SHP77 treated with DMSO at 0.1 percent for 48 hours (cell line): ENCODE data around the gene VPS26B.
"Not testable (repeated sequence)": the region's sequence is repeated elsewhere in the genome, so short reads cannot be mapped to it uniquely, and the experiment has no call there.

Source experiments
- DNase-seq: peaks from one replicate; lab custom pipeline; 2025; lab: John Stamatoyannopoulos, UW

VPS26B gene

GRCh38 chr11:134282121-134283045 is 57.9 kb downstream of the VPS26B start:
- no peak for DNase-seq

GRCh38 chr11:134283461-134284230 is 59.2 kb downstream of the VPS26B start:
- no peak for DNase-seq

GRCh38 chr11:134284349-134284748 is 59.9 kb downstream of the VPS26B start:
- not testable (repeated sequence) for DNase-seq

DNA sequence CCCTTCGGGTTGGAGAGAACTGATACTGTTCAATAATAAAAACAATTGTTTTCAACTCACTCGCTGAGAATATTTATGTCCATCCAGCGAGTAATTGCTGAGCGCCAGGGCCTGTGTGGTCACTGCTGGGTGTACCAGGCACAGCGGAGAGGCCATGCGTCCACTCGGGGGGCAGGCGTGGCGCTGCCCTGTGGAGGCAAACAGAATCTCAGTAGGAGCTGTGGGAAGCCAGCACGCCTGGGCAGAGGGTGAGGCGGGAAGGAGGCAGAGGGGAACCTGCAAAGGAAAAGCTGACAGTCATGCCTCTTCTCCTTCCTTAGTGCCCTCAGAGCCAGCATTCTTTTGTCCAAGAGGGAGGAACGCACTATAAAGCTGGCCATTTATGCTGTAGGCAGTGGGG is 63.1 kb downstream of the VPS26B start:
- DNase-seq = no peak

- DNase-seq = no peak
Measured at GRCh38 chr11:134288486-134288885, 64.0 kb downstream of the VPS26B start.

- DNase-seq = no peak
Measured at GRCh38 chr11:134289167-134289566, 64.7 kb downstream of the VPS26B start.

GRCh38 chr11:134289789-134290188 is 65.3 kb downstream of the VPS26B start:
- no peak for DNase-seq

DNA sequence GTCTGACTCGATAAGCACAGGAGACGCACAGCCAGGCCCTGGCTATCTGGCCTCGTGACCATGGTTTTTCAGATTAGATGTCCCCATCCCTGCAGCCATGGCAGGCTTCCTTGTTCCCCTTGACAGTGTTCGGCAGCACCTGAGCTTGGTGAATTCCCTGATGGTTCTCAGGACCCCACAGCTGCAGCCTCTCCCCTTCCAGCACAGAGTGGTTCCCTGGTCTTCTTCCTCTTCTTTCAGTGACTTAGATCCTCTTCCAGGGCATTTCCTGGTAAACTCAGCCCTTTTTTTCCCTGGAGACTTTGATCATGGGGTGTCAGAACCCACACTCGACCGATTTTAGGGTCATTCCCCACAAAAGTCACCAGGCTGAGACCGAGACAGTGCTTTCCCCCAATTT is 66.2 kb downstream of the VPS26B start:
- no peak for DNase-seq

DNA sequence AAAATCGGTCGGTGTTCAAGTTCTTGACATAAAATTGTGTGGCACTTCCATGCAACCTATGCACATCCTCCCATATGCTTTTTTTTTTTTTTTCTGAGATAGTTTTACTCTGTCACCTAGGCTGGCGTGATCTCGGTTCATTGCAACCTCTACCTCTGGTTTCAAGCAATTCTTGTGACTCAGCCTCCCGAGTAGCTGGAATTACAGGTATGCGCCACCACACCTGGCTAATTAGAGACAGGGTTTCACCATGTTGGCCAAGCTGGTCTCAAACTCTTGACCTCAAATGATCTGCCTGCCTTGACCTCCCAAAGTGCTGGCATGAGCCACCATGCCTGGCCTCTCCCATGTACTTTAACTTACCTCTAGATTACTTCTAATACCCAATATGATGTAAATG is 66.7 kb downstream of the VPS26B start:
- DNase-seq = no peak

DNA sequence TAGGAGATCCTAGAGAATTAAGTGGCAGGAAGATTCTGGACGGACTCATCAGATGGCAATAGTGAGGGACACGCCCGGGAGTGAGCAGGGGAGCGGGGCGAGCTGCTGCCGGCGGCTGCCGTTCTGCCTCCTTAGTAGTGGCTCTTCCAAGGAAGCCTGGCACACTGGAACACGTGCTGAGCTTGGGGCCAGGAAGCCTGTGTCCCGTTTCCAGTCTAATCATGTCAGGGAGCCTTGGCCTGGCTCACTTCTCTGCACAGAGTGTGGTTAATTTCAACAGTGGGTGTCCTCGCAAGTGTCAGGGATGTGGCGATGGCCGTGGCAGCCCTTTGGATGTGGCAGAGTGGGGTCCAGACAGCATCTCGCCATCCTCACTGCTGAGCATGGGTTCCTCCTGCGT is 68.2 kb downstream of the VPS26B start:
- DNase-seq = no peak

DNA sequence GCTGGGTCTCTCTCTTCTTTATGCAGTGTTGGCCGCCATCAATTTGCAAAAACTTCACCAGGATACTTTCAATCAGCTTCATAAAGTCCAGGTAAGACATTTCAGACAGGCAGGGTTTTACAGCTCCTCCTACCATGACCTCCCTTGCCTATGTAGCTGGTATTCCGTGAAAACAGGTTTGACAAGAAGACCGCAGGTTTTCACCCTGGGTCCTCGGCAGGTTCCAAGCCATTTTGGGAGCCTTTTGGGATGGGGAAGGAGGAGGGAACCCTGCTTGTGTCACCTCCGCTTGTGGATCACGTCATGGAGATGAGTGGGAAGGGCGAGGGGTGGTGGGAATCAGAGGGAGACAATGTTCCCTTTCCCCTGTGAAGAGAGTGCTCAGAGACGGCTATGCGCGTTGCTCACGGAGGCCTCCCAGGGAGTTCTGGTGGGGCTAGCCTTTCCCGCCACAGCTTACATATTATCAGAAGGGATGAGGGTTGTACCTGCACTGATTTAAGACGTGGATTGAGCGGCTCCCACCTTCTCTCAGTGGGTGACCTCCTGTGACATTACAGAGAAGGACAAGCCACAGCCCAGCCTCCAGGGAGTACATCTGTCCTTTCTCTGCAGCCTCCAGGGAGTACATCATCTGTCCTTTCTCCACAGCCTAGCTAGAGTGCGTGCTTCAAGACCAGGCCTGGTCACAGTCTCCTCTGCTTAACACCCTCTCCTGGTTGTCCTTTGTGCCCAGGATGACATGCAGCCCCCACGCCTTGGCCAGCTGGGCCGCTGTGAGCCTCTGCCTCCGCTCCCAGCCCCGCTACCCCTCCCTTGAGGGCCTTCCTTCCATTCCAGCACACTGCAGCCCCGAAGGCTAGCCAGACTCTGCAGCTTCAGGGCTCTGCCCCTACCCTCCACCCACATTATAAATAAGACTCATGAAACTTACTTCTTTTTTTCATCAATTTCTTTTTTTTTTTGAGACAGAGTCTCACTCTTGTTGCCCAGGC is 68.9 kb downstream of the VPS26B start:
- DNase-seq = no peak

GRCh38 chr11:134294664-134295063 is 70.2 kb downstream of the VPS26B start:
- DNase-seq = no peak
